HG02642 (cell line): ENCODE results near the gene AP1AR.
"Not testable (repeated sequence)": the region's sequence is repeated elsewhere in the genome, so short reads cannot be mapped to it uniquely, and the experiment has no call there.

ENCODE experiments used
- ATAC-seq: cut with Tn5 transposase; IDR thresholded peaks from one replicate; pipeline ENCODE4 v1.9.1; 2021; ENCODE audit warnings: mild to moderate bottlenecking; ENCODE audit not compliant: unreplicated experiment, poor library complexity

AP1AR gene

GRCh38 chr4:112302320-112303274, 71.0 kb downstream of the AP1AR start:
- no peak for ATAC-seq

GRCh38 chr4:112305477-112305876, 73.9 kb downstream of the AP1AR start:
- not testable (repeated sequence) for ATAC-seq

DNA sequence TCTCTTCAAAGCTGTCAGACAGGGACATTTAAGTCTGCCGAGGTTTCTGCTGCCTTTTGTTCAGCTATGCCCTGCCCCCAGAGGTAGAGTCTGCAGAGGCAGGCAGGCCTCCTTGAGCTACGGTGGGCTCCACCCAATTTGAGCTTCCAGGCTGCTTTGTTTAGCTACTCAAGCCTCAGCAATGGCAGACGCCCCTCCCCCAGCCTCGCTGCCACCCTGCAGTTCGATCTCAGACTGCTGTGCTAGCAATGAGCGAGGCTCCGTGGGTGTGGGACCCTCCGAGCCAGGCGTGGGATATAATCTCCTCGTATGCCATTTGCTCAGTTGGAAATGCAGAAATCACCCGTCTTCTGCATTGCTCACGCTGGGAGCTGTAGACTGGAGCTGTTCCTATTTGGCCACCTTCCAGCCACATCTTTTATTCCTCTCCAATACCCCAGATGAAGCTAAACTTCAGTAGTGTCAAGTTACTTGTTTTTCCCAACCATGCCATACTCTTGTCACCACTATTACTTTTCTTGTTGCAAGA, 77.7 kb downstream of the AP1AR start:
- ATAC-seq = not testable (repeated sequence)

- no peak for ATAC-seq
Observed at GRCh38 chr4:112311516-112311915, 79.9 kb downstream of the AP1AR start.

GRCh38 chr4:112312610-112313239, 81.1 kb downstream of the AP1AR start:
- ATAC-seq = peak; percentile 98

GRCh38 chr4:112315446-112315845, 83.9 kb downstream of the AP1AR start:
- no peak for ATAC-seq

GRCh38 chr4:112316360-112316759, 84.8 kb downstream of the AP1AR start:
- no peak for ATAC-seq

- ATAC-seq = peak; percentile 94
Observed at GRCh38 chr4:112318239-112319142, 86.9 kb downstream of the AP1AR start.
